Neural progenitor cell (in vitro differentiated cells): Measurements from ENCODE around the gene ANKRD31. TPM values are rescaled to one million over a fixed set of nuclear protein-coding genes. Genes with fewer than 3 reads are reported as not detected.
"Not testable (repeated sequence)": the region's sequence is repeated elsewhere in the genome, so short reads cannot be mapped to it uniquely, and the experiment has no call there.

ENCODE experiments used
- DNase-seq: peaks from one replicate; pipeline ENCODE4 v3.0.0-alpha.2; 2016; ENCODE audit warnings: low spot score
- H2AFZ ChIP-seq: fragments of 200-600 bp; sonication (generic); replicated peaks from 2 replicates; pipeline ENCODE4 v1.6.1; 2016; ENCODE audit warnings: antibody characterized with exemption
- H3F3A ChIP-seq: fragments of 200-600 bp; sonication (generic); 2 replicates; pipeline ENCODE4 v1.6.1; 2016; ENCODE audit warnings: antibody characterized with exemption, low read depth
- H3K27ac ChIP-seq: fragments of 200-600 bp; sonication (generic); 2 replicates; pipeline ENCODE4 v1.5.1; 2016; ENCODE audit warnings: mild to moderate bottlenecking
- H3K27me3 ChIP-seq: fragments of 200-600 bp; sonication (generic); 2 replicates; pipeline ENCODE4 v1.6.1; 2016; ENCODE audit warnings: mild to moderate bottlenecking, moderate library complexity
- H3K36me3 ChIP-seq: fragments of 200-600 bp; sonication (generic); 2 replicates; pipeline ENCODE4 v1.5.1; 2016
- H3K4me1 ChIP-seq: fragments of 200-600 bp; sonication (generic); 2 replicates; pipeline ENCODE4 v1.6.1; 2016; ENCODE audit warnings: mixed run types
- H3K4me2 ChIP-seq: fragments of 200-600 bp; sonication (generic); 2 replicates; pipeline ENCODE4 v1.6.1; 2016
- H3K4me3 ChIP-seq: fragments of 200-600 bp; sonication (generic); 2 replicates; pipeline ENCODE4 v1.5.1; 2016
- H3K79me2 ChIP-seq: fragments of 200-600 bp; sonication (generic); 2 replicates; pipeline ENCODE4 v1.6.1; 2016; ENCODE audit warnings: low read depth
- H3K9ac ChIP-seq: fragments of 200-600 bp; sonication (generic); 2 replicates; pipeline ENCODE4 v1.6.1; 2016
- H3K9me3 ChIP-seq: fragments of 200-600 bp; sonication (generic); 2 replicates; pipeline ENCODE4 v1.5.1; 2016; ENCODE audit warnings: low read depth
- H4K20me1 ChIP-seq: fragments of 200-600 bp; sonication (generic); 2 replicates; pipeline ENCODE4 v1.6.1; 2016; ENCODE audit warnings: low read depth
- H3K27ac Mint-ChIP-seq: 3 replicates; pipeline ENCODE4 v1.8.0; 2021; ENCODE audit warnings: mixed read lengths
- H3K27me3 Mint-ChIP-seq: 2 replicates; pipeline ENCODE4 v1.8.0; 2022; ENCODE audit warnings: low read depth, mild to moderate bottlenecking, inconsistent platforms, moderate library complexity, mixed read lengths; ENCODE audit not compliant: insufficient read depth
- H3K36me3 Mint-ChIP-seq: 3 replicates; pipeline ENCODE4 v1.8.0; 2021; ENCODE audit warnings: mixed read lengths
- H3K4me1 Mint-ChIP-seq: 3 replicates; pipeline ENCODE4 v1.8.0; 2021; ENCODE audit warnings: mixed read lengths
- H3K4me3 Mint-ChIP-seq: 3 replicates; pipeline ENCODE4 v1.8.0; 2021; ENCODE audit warnings: mild to moderate bottlenecking, moderate library complexity, mixed read lengths
- H3K9me3 Mint-ChIP-seq: 3 replicates; pipeline ENCODE4 v1.8.0; 2020; ENCODE audit warnings: mixed read lengths
- EZH2 ChIP-seq: fragments of 200-600 bp; sonication (generic); IDR thresholded peaks from 2 replicates; pipeline ENCODE4 v1.6.1; 2017; ENCODE audit warnings: antibody characterized with exemption, mild to moderate bottlenecking, moderate library complexity
- EZH2phosphoT487 ChIP-seq: fragments of 200-600 bp; sonication (generic); IDR thresholded peaks from 2 replicates; pipeline ENCODE4 v1.6.1; 2017; ENCODE audit warnings: antibody characterized with exemption
- total RNA-seq: library from RNA; depleted of rRNA; stranded (reverse); fragments of >200 nt; gene quantifications from 2 replicates; pipeline ENCODE4 v1.2.3, GENCODE V29; 2015; ENCODE audit warnings: low replicate concordance
- TF ChIP-seq, protein P1 (sequence below): fragments of 200-600 bp; sonication (generic); IDR thresholded peaks from 2 replicates; pipeline ENCODE4 v1.5.1; 2017; ENCODE audit warnings: antibody characterized with exemption, mild to moderate bottlenecking

ANKRD31 gene
- total RNA-seq, 1 donor from 2014 or later: 0.75 TPM

DNA sequence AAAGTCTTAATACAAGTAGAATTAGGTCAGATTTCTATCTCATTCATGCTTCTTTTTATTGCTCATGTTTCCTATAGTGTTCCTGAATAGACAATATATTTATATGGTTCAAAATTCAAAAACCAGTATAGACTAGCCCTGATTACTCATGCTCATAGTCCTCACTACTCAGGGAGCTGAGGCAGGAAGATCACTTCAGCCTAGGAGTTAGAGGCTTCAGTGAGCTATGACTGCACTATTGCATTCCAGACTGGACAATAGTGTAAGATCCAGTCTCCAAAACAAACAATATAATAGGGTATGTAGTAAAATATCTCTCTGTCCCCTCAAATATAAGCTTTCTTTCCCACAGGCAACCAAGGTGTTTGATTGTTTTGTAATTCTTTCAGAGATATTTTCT, 2.4 kb downstream of the ANKRD31 start:
- no peaks in the 10 kb centered on the region for H3K9me3 ChIP-seq
- no peak for DNase-seq
- no peaks in the 10 kb centered on the region for H4K20me1 ChIP-seq
- Mint-ChIP-seq H3K4me3 (no peak overlapping the region), H3K27ac (no peak overlapping the region), H3K4me1 (peaks cover 19% of the 10 kb centered on the region), H3K9me3 (no peaks in the 10 kb centered on the region), H3K36me3 (no peaks in the 10 kb centered on the region), H3K27me3 (peaks cover 3% of the 10 kb centered on the region)
- H3K9ac ChIP-seq: no peak overlapping the region
- peaks cover 13% of the 10 kb centered on the region for H3K4me1 ChIP-seq
- no peaks in the 10 kb centered on the region for H3K79me2 ChIP-seq
- H2AFZ ChIP-seq: no peak overlapping the region
- no peak overlapping the region for H3K4me2 ChIP-seq
- H3K36me3 ChIP-seq: no peaks in the 10 kb centered on the region
- no peak overlapping the region for H3K27ac ChIP-seq
- TF ChIP-seq, protein P1, sequence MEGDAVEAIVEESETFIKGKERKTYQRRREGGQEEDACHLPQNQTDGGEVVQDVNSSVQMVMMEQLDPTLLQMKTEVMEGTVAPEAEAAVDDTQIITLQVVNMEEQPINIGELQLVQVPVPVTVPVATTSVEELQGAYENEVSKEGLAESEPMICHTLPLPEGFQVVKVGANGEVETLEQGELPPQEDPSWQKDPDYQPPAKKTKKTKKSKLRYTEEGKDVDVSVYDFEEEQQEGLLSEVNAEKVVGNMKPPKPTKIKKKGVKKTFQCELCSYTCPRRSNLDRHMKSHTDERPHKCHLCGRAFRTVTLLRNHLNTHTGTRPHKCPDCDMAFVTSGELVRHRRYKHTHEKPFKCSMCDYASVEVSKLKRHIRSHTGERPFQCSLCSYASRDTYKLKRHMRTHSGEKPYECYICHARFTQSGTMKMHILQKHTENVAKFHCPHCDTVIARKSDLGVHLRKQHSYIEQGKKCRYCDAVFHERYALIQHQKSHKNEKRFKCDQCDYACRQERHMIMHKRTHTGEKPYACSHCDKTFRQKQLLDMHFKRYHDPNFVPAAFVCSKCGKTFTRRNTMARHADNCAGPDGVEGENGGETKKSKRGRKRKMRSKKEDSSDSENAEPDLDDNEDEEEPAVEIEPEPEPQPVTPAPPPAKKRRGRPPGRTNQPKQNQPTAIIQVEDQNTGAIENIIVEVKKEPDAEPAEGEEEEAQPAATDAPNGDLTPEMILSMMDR: no peak
- no peak for TF ChIP-seq EZH2phosphoT487
- no peak for TF ChIP-seq EZH2
- no peaks in the 10 kb centered on the region for H3K27me3 ChIP-seq
- no peak overlapping the region for H3K4me3 ChIP-seq
- H3F3A ChIP-seq: no peaks in the 10 kb centered on the region

- H3K27me3 ChIP-seq: no peaks in the 10 kb centered on the region
- Mint-ChIP-seq H3K27me3 (no peaks in the 10 kb centered on the region), H3K4me3 (no peak overlapping the region), H3K4me1 (no peaks in the 10 kb centered on the region), H3K36me3 (no peaks in the 10 kb centered on the region), H3K27ac (no peak overlapping the region), H3K9me3 (no peaks in the 10 kb centered on the region)
- no peak overlapping the region for H3K27ac ChIP-seq
- no peak overlapping the region for H3K4me2 ChIP-seq
- H3K9ac ChIP-seq: no peak overlapping the region
- H3K36me3 ChIP-seq: no peaks in the 10 kb centered on the region
- no peak overlapping the region for H3K4me3 ChIP-seq
- H3F3A ChIP-seq: no peaks in the 10 kb centered on the region
- no peaks in the 10 kb centered on the region for H3K79me2 ChIP-seq
- no peaks in the 10 kb centered on the region for H4K20me1 ChIP-seq
- no peaks in the 10 kb centered on the region for H3K4me1 ChIP-seq
- no peak for DNase-seq
- TF ChIP-seq, protein P1: no peak
- TF ChIP-seq EZH2: no peak
- no peak for TF ChIP-seq EZH2phosphoT487
- no peak overlapping the region for H2AFZ ChIP-seq
- no peaks in the 10 kb centered on the region for H3K9me3 ChIP-seq
Observed at GRCh38 chr5:75226916-75227315, 9.8 kb downstream of the ANKRD31 start.

GRCh38 chr5:75225506-75225905, 11.2 kb downstream of the ANKRD31 start:
- H3K4me3 ChIP-seq: no peak overlapping the region

DNA sequence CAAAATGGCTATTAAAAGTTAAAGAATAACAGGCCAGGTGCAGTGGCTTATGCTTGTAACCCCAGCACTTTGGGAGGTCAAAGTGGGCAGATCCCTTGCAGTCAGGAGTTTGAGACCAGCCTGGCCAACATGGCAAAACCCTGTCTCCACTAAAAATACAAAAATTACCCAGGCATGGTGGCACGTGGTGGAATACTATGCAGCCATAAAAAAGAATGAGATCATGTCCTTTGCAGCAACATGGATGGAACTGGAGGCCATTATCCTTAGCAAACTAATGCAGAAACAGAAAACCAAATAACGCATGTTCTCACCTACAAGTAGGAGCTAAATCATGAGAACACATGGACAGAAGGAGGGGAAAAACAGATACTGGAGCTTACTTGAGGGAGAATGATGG, 15.9 kb downstream of the ANKRD31 start:
- H3K9me3 Mint-ChIP-seq, H3K4me3 ChIP-seq, H4K20me1 ChIP-seq, H3K4me1 ChIP-seq, H3K27ac Mint-ChIP-seq, H3K36me3 ChIP-seq, H3K27me3 ChIP-seq, H3F3A ChIP-seq, H3K27ac ChIP-seq, H2AFZ ChIP-seq, H3K4me1 Mint-ChIP-seq, H3K36me3 Mint-ChIP-seq, H3K27me3 Mint-ChIP-seq, H3K4me2 ChIP-seq, DNase-seq, H3K4me3 Mint-ChIP-seq, H3K9ac ChIP-seq, H3K79me2 ChIP-seq, H3K9me3 ChIP-seq: not testable (repeated sequence)

More at GRCh38 chr5:75225506-75225905, 11.2 kb downstream of the ANKRD31 start:
- H3K9me3 Mint-ChIP-seq: no peaks in the 10 kb centered on the region
- Histone ChIP-seq H3K36me3 (no peaks in the 10 kb centered on the region), H3K9ac (no peak overlapping the region), H3K9me3 (no peaks in the 10 kb centered on the region), H3K4me2 (no peak overlapping the region), H3F3A (no peaks in the 10 kb centered on the region), H3K4me1 (no peaks in the 10 kb centered on the region), H4K20me1 (no peaks in the 10 kb centered on the region), H3K27me3 (no peaks in the 10 kb centered on the region), H3K79me2 (no peaks in the 10 kb centered on the region), H3K27ac (no peak overlapping the region), H2AFZ (no peak overlapping the region)
- no peak overlapping the region for H3K27ac Mint-ChIP-seq
- H3K36me3 Mint-ChIP-seq: no peaks in the 10 kb centered on the region
- TF ChIP-seq EZH2phosphoT487: no peak
- TF ChIP-seq, protein P1: no peak
- TF ChIP-seq EZH2: no peak
- no peaks in the 10 kb centered on the region for H3K27me3 Mint-ChIP-seq
- H3K4me1 Mint-ChIP-seq: no peaks in the 10 kb centered on the region
- H3K4me3 Mint-ChIP-seq: no peak overlapping the region
- DNase-seq: no peak
